Caco-2 (cell line): Measurements from ENCODE around the gene COL21A1. TPM values are rescaled to one million over a fixed set of nuclear protein-coding genes. Genes with fewer than 3 reads are reported as not detected.

ENCODE experiments used
- BruUV-seq: library from RNA; stranded (reverse); fragments of 400-500 nt; replicated peaks from 2 replicates; lab custom pipeline; 2021; lab: Mats Ljungman, UMichigan
- CTCF ChIA-PET: fragments of 300-600 bp; sonication (Branson Sonifier 250); formaldehyde crosslinking; loops from one replicate; lab custom pipeline; 2022; ENCODE audit warnings: antibody characterized with exemption; lab: Charles Lee
- POLR2A ChIA-PET: fragments of 300-600 bp; sonication (Branson Sonifier 250); formaldehyde crosslinking; loops from one replicate; lab custom pipeline; 2022; ENCODE audit warnings: antibody characterized with exemption; lab: Charles Lee
- DNase-seq, 2 experiments: peaks; one replicate each; pipeline versions ENCODE4 v3.0.0 to v3.0.0-alpha.2; 2020 to 2022
- H3K27me3 ChIP-seq: replicated peaks from 2 replicates; pipeline ENCODE4 v1.6.0; 2011; ENCODE audit warnings: low read length; ENCODE audit not compliant: control insufficient read depth, insufficient read depth
- H3K36me3 ChIP-seq: 2 replicates; pipeline ENCODE4 v1.5.1; 2011; ENCODE audit warnings: low read length; ENCODE audit not compliant: control insufficient read depth, insufficient read depth
- H3K4me1 ChIP-seq: fragments of 250-450 bp; sonication (Bioruptor Pico); 2 replicates; pipeline ENCODE4 v1.5.1; 2020; ENCODE audit warnings: mild to moderate bottlenecking
- H3K4me3 ChIP-seq: 2 replicates; pipeline ENCODE4 v1.5.1; 2011; ENCODE audit warnings: low read depth, mild to moderate bottlenecking, control low read depth, low read length
- H3K9me3 ChIP-seq: fragments of 250-450 bp; sonication (Bioruptor Pico); 2 replicates; pipeline ENCODE4 v1.5.1; 2020; ENCODE audit warnings: mild to moderate bottlenecking, moderate library complexity
- H3K27ac Mint-ChIP-seq: one replicate; pipeline ENCODE4 v1.8.0; 2022; ENCODE audit warnings: mixed read lengths; ENCODE audit not compliant: unreplicated experiment
- H3K27me3 Mint-ChIP-seq: one replicate; pipeline ENCODE4 v1.8.0; 2022; ENCODE audit warnings: mixed read lengths; ENCODE audit not compliant: insufficient read depth, unreplicated experiment
- H3K36me3 Mint-ChIP-seq: one replicate; pipeline ENCODE4 v1.8.0; 2022; ENCODE audit warnings: mild to moderate bottlenecking, mixed read lengths; ENCODE audit not compliant: insufficient read depth, unreplicated experiment
- H3K4me1 Mint-ChIP-seq: one replicate; pipeline ENCODE4 v1.8.0; 2022; ENCODE audit warnings: low read depth, mixed read lengths; ENCODE audit not compliant: unreplicated experiment
- H3K4me3 Mint-ChIP-seq: one replicate; pipeline ENCODE4 v1.8.0; 2022; ENCODE audit warnings: mild to moderate bottlenecking, moderate library complexity, mixed read lengths; ENCODE audit not compliant: unreplicated experiment
- H3K9me3 Mint-ChIP-seq: one replicate; pipeline ENCODE4 v1.8.0; 2022; ENCODE audit warnings: mixed read lengths; ENCODE audit not compliant: unreplicated experiment
- CTCF ChIP-seq, 2 experiments: fragments of 200-600 bp in 1 of 2; IDR thresholded peaks; 1 replicate in 1 of 2; 2 replicates in 1 of 2; pipeline versions ENCODE4 v1.5.1 to v1.8.0; 2011 to 2022; ENCODE audit warnings: antibody characterized with exemption in 1 of 2, control low read depth in 1 of 2, inconsistent platforms in 1 of 2, low read depth in 1 of 2, low read length in 1 of 2, mild to moderate bottlenecking in 1 of 2, moderate library complexity in 1 of 2; ENCODE audit not compliant: insufficient read depth in 1 of 2, severe bottlenecking in 1 of 2, unreplicated experiment in 1 of 2
- intact Hi-C: fragments of 100-400 bp; cut with micrococcal nuclease; formaldehyde crosslinking; loops from one replicate; pipeline ENCODE4 v1.10.0; 2022; ENCODE audit not compliant: unreplicated experiment
- total RNA-seq: library from RNA; stranded (reverse); gene quantifications from 2 replicates; pipeline ENCODE4 v1.2.3, GENCODE V29; 2022

COL21A1 gene
- total RNA-seq, 1 experiment from 2014 or later: 1.3 TPM

- POLR2A ChIA-PET: no interaction called here
- Mint-ChIP-seq H3K27me3 (peaks cover 6% of the 10 kb centered on the region), H3K4me1 (no peaks in the 10 kb centered on the region)
Observed at GRCh38 chr6:56051202-56051598, 196.2 kb downstream of the COL21A1 start.

GRCh38 chr6:56050530-56051201 is 196.7 kb downstream of the COL21A1 start:
- Mint-ChIP-seq H3K27me3 (peaks cover 6% of the 10 kb centered on the region), H3K36me3 (no peaks in the 10 kb centered on the region), H3K27ac (no peak overlapping the region), H3K4me1 (no peaks in the 10 kb centered on the region), H3K4me3 (no peak overlapping the region), H3K9me3 (no peaks in the 10 kb centered on the region)
- H3K4me1 ChIP-seq: no peaks in the 10 kb centered on the region
- no peak overlapping the region for H3K4me3 ChIP-seq
- DNase-seq: no peak
- CTCF ChIA-PET: no interaction called here
- no peaks in the 10 kb centered on the region for H3K9me3 ChIP-seq
- TF ChIP-seq CTCF (IDR thresholded peaks at IDR 0.05; ENCODE audit: insufficient read depth in 1 of 2, low read depth in 1 of 2, low read length in 1 of 2, severe bottlenecking in 1 of 2, unreplicated experiment in 1 of 2): no peak
- POLR2A ChIA-PET: no interaction called here
- no peaks in the 10 kb centered on the region for H3K27me3 ChIP-seq
- no TSS peak for BruUV-seq
- intact Hi-C loops: no loop called here
- no peaks in the 10 kb centered on the region for H3K36me3 ChIP-seq

More at GRCh38 chr6:56051202-56051598, 196.2 kb downstream of the COL21A1 start:
- H3K9me3 Mint-ChIP-seq: no peaks in the 10 kb centered on the region
- DNase-seq: no peak
- intact Hi-C loops: no loop called here
- no peak overlapping the region for H3K27ac Mint-ChIP-seq
- H3K4me3 Mint-ChIP-seq: no peak overlapping the region
- no peak overlapping the region for H3K4me3 ChIP-seq
- no TSS peak for BruUV-seq
- no peaks in the 10 kb centered on the region for H3K4me1 ChIP-seq
- no peaks in the 10 kb centered on the region for H3K36me3 ChIP-seq
- H3K9me3 ChIP-seq: no peaks in the 10 kb centered on the region
- H3K36me3 Mint-ChIP-seq: no peaks in the 10 kb centered on the region
- TF ChIP-seq CTCF (IDR thresholded peaks at IDR 0.05; ENCODE audit: insufficient read depth in 1 of 2, low read depth in 1 of 2, low read length in 1 of 2, severe bottlenecking in 1 of 2, unreplicated experiment in 1 of 2): no peak
- H3K27me3 ChIP-seq: no peaks in the 10 kb centered on the region
- CTCF ChIA-PET: no interaction called here

- Mint-ChIP-seq H3K4me3 (no peak overlapping the region), H3K27ac (no peak overlapping the region), H3K36me3 (no peaks in the 10 kb centered on the region), H3K4me1 (no peaks in the 10 kb centered on the region), H3K27me3 (peaks cover 6% of the 10 kb centered on the region), H3K9me3 (no peaks in the 10 kb centered on the region)
- DNase-seq: no peak
- no peak for TF ChIP-seq CTCF (IDR thresholded peaks at IDR 0.05; ENCODE audit: insufficient read depth in 1 of 2, low read depth in 1 of 2, low read length in 1 of 2, severe bottlenecking in 1 of 2, unreplicated experiment in 1 of 2)
- Histone ChIP-seq H3K4me1 (no peaks in the 10 kb centered on the region), H3K36me3 (no peaks in the 10 kb centered on the region), H3K27me3 (no peaks in the 10 kb centered on the region), H3K9me3 (no peaks in the 10 kb centered on the region), H3K4me3 (no peak overlapping the region)
- intact Hi-C loops: no loop called here
- ChIA-PET CTCF (no interaction called here), POLR2A (no interaction called here)
- BruUV-seq: no TSS peak
Observed at GRCh38 chr6:56048601-56049000, 198.8 kb downstream of the COL21A1 start.
